Measurements from ENCODE around the gene CSNK1D.
A peak's percentile ranks its signal among the peaks of the same experiment; 100 is the strongest.
"Not testable (repeated sequence)": the region's sequence is repeated elsewhere in the genome, so short reads cannot be mapped to it uniquely, and the experiment has no call there.

CSNK1D gene

GRCh38 chr17:82198092-82198491, 75.4 kb downstream of the CSNK1D start:
- peaks cover 15 to 25% of the 10 kb centered on the region in 2 donors for H3K36me3 ChIP-seq (ENCODE audit: control insufficient read depth in 2 of 2, insufficient read depth in 2 of 2, low read length in 2 of 2)
- no peak overlapping the region for H3K4me3 ChIP-seq (ENCODE audit: low read length in 2 of 2)
- no peak overlapping the region for H3K27ac ChIP-seq (ENCODE audit: low read depth in 2 of 2, low read length in 2 of 2)
- H3K9ac ChIP-seq (ENCODE audit: low read depth in 1 of 2, low read length in 2 of 2), result no peak overlapping the region
- no peaks in the 10 kb centered on the region for H3K27me3 ChIP-seq (ENCODE audit: control insufficient read depth in 2 of 2, insufficient read depth in 2 of 2, low read length in 2 of 2)
- H3K9me3 ChIP-seq (ENCODE audit: control insufficient read depth in 2 of 2, low read length in 2 of 2), result no peaks in the 10 kb centered on the region
- peaks cover 8 to 15% of the 10 kb centered on the region in 2 donors for H3K4me1 ChIP-seq (ENCODE audit: control insufficient read depth in 2 of 2, insufficient read depth in 2 of 2, low read length in 2 of 2)

GRCh38 chr17:82195675-82196672, 77.5 kb downstream of the CSNK1D start:
- Histone ChIP-seq H3K36me3 (ENCODE audit: control insufficient read depth in 2 of 2, insufficient read depth in 2 of 2, low read length in 2 of 2) (peaks cover 15 to 25% of the 10 kb centered on the region in 2 donors), H3K4me3 (ENCODE audit: low read length in 2 of 2) (no peak overlapping the region), H3K27ac (ENCODE audit: low read depth in 2 of 2, low read length in 2 of 2) (no peak overlapping the region), H3K9me3 (ENCODE audit: control insufficient read depth in 2 of 2, low read length in 2 of 2) (no peaks in the 10 kb centered on the region), H3K4me1 (ENCODE audit: control insufficient read depth in 2 of 2, insufficient read depth in 2 of 2, low read length in 2 of 2) (peaks cover 8 to 15% of the 10 kb centered on the region in 2 donors), H3K27me3 (ENCODE audit: control insufficient read depth in 2 of 2, insufficient read depth in 2 of 2, low read length in 2 of 2) (no peaks in the 10 kb centered on the region), H3K9ac (ENCODE audit: low read depth in 1 of 2, low read length in 2 of 2) (no peak overlapping the region)

GRCh38 chr17:82194765-82195164, 78.7 kb downstream of the CSNK1D start:
- no peak overlapping the region for H3K27ac ChIP-seq (ENCODE audit: low read depth in 2 of 2, low read length in 2 of 2)
- no peaks in the 10 kb centered on the region for H3K27me3 ChIP-seq (ENCODE audit: control insufficient read depth in 2 of 2, insufficient read depth in 2 of 2, low read length in 2 of 2)
- H3K36me3 ChIP-seq (ENCODE audit: control insufficient read depth in 2 of 2, insufficient read depth in 2 of 2, low read length in 2 of 2), result peaks cover 12 to 24% of the 10 kb centered on the region in 2 donors
- H3K4me3 ChIP-seq (ENCODE audit: low read length in 2 of 2), result no peak overlapping the region
- peaks cover 8 to 15% of the 10 kb centered on the region in 2 donors for H3K4me1 ChIP-seq (ENCODE audit: control insufficient read depth in 2 of 2, insufficient read depth in 2 of 2, low read length in 2 of 2)
- no peak overlapping the region for H3K9ac ChIP-seq (ENCODE audit: low read depth in 1 of 2, low read length in 2 of 2)
- no peaks in the 10 kb centered on the region for H3K9me3 ChIP-seq (ENCODE audit: control insufficient read depth in 2 of 2, low read length in 2 of 2)

- Histone ChIP-seq H3K36me3 (ENCODE audit: control insufficient read depth in 2 of 2, insufficient read depth in 2 of 2, low read length in 2 of 2) (peaks cover 8 to 22% of the 10 kb centered on the region in 2 donors), H3K9ac (ENCODE audit: low read depth in 1 of 2, low read length in 2 of 2) (peak overlapping the region in 1 of 2 donors; percentile 47), H3K4me1 (ENCODE audit: control insufficient read depth in 2 of 2, insufficient read depth in 2 of 2, low read length in 2 of 2) (peaks cover 8 to 11% of the 10 kb centered on the region in 2 donors), H3K4me3 (ENCODE audit: low read length in 2 of 2) (peak overlapping the region in 1 of 2 donors; percentile 41), H3K27ac (ENCODE audit: low read depth in 2 of 2, low read length in 2 of 2) (peak overlapping the region; percentile 48 to 75), H3K9me3 (ENCODE audit: control insufficient read depth in 2 of 2, low read length in 2 of 2) (no peaks in the 10 kb centered on the region), H3K27me3 (ENCODE audit: control insufficient read depth in 2 of 2, insufficient read depth in 2 of 2, low read length in 2 of 2) (no peaks in the 10 kb centered on the region)
Measured at GRCh38 chr17:82193520-82194220, 79.8 kb downstream of the CSNK1D start.

- not testable (repeated sequence) for H3K4me3 ChIP-seq (ENCODE audit: low read length in 2 of 2); H3K9me3 ChIP-seq (ENCODE audit: control insufficient read depth in 2 of 2, low read length in 2 of 2); H3K27me3 ChIP-seq (ENCODE audit: control insufficient read depth in 2 of 2, insufficient read depth in 2 of 2, low read length in 2 of 2); H3K9ac ChIP-seq (ENCODE audit: low read depth in 1 of 2, low read length in 2 of 2)
- H3K36me3 ChIP-seq (ENCODE audit: control insufficient read depth in 2 of 2, insufficient read depth in 2 of 2, low read length in 2 of 2), result peaks cover 8 to 20% of the 10 kb centered on the region in 2 donors
- peaks cover 6 to 11% of the 10 kb centered on the region in 2 donors for H3K4me1 ChIP-seq (ENCODE audit: control insufficient read depth in 2 of 2, insufficient read depth in 2 of 2, low read length in 2 of 2)
- H3K27ac ChIP-seq (ENCODE audit: low read depth in 2 of 2, low read length in 2 of 2), result peak overlapping the region; percentile 48 to 75
Measured at GRCh38 chr17:82193050-82193449, 80.5 kb downstream of the CSNK1D start.

All from mucosa of rectum (tissue), 2 donors.